ENCODE data around the gene CILP2.

The CILP2 gene

GRCh38 chr19:19538061-19538784 lies at the start of gene CILP2:
TSS of gene CILP2 (plus strand) at chr19:19538265. CDS start at chr19:19538350, 85 bp downstream.
- DNase-seq, result no peak

GRCh38 chr19:19488875-19489690 lies 49.0 kb upstream of the CILP2 start:
- peak; percentile 96 for DNase-seq

- no peak for DNase-seq
Measured at GRCh38 chr19:19489804-19490204, 48.3 kb upstream of the CILP2 start.

GRCh38 chr19:19490214-19490968 lies 47.7 kb upstream of the CILP2 start:
- peak; percentile 63 to 75 for DNase-seq

GRCh38 chr19:19491321-19492025 lies 46.6 kb upstream of the CILP2 start:
- DNase-seq, result no peak

GRCh38 chr19:19492026-19492610 lies 45.9 kb upstream of the CILP2 start:
- no peak for DNase-seq

- no peak for DNase-seq
Measured at GRCh38 chr19:19493841-19494546, 44.1 kb upstream of the CILP2 start.

- DNase-seq, result no peak
Measured at GRCh38 chr19:19495614-19496603, 42.2 kb upstream of the CILP2 start.

GRCh38 chr19:19498255-19498991 lies 39.6 kb upstream of the CILP2 start:
- DNase-seq, result no peak

- no peak for DNase-seq
Measured at GRCh38 chr19:19499272-19499995, 38.6 kb upstream of the CILP2 start.

GRCh38 chr19:19500975-19501644 lies 37.0 kb upstream of the CILP2 start:
- no peak for DNase-seq

GRCh38 chr19:19501798-19502197 lies 36.3 kb upstream of the CILP2 start:
- no peak for DNase-seq

GRCh38 chr19:19502281-19502680 lies 35.8 kb upstream of the CILP2 start:
- no peak for DNase-seq

- no peak for DNase-seq
Measured at GRCh38 chr19:19502808-19503602, 35.1 kb upstream of the CILP2 start.

GRCh38 chr19:19504754-19505668 lies 33.1 kb upstream of the CILP2 start:
- DNase-seq, result no peak

GRCh38 chr19:19505669-19506326 lies 32.3 kb upstream of the CILP2 start:
- no peak for DNase-seq

Data from SHP77 (cell line).